Right atrium auricular region (tissue), 2 donors: ENCODE measurements around the gene ADAMTS9. TPM values are rescaled to one million over a fixed set of nuclear protein-coding genes. Genes with fewer than 3 reads are reported as not detected.

ENCODE experiments used
- DNase-seq: peaks from one replicate; pipeline ENCODE4 v3.0.0-alpha.2; 2019; ENCODE audit warnings: low spot score
- H3K27ac ChIP-seq, 2 donors: fragments of 200-600 bp; sonication (generic); 1 replicate in 1 of 2; 2 replicates in 1 of 2; pipeline ENCODE4 v1.5.1; 2016 to 2019
- H3K27me3 ChIP-seq, 2 donors: fragments of 200-600 bp; sonication (generic); one replicate each; pipeline versions ENCODE4 v1.5.1 to v1.6.0; 2017 to 2019
- H3K36me3 ChIP-seq: fragments of 200-600 bp; sonication (generic); one replicate; pipeline ENCODE4 v1.5.1; 2016
- H3K4me1 ChIP-seq, 2 donors: fragments of 200-600 bp; sonication (generic); one replicate each; pipeline versions ENCODE4 v1.5.1 to v1.6.0; 2017 to 2019
- H3K4me3 ChIP-seq, 2 donors: fragments of 200-600 bp; sonication (generic); 1 replicate in 1 of 2; 2 replicates in 1 of 2; pipeline ENCODE4 v1.5.1; 2017 to 2019; ENCODE audit warnings: mild to moderate bottlenecking in 1 of 2, moderate library complexity in 1 of 2
- H3K9me3 ChIP-seq, 2 donors: fragments of 200-600 bp; sonication (generic); one replicate each; pipeline ENCODE4 v1.5.1; 2019
- CTCF ChIP-seq, 2 donors: fragments of 200-600 bp; sonication (generic); IDR thresholded peaks; one replicate each; pipeline ENCODE4 v1.5.1; 2019; ENCODE audit warnings: antibody characterized with exemption in 2 of 2
- total RNA-seq, 2 donors: library from RNA; depleted of rRNA; stranded (reverse); fragments of >200 nt; gene quantifications; one replicate each; pipeline ENCODE4 v1.1.0, GENCODE V29; 2016

ADAMTS9 gene
- total RNA-seq, 2 donors from 2014 or later, result 20.2 to 21.0 TPM

DNA sequence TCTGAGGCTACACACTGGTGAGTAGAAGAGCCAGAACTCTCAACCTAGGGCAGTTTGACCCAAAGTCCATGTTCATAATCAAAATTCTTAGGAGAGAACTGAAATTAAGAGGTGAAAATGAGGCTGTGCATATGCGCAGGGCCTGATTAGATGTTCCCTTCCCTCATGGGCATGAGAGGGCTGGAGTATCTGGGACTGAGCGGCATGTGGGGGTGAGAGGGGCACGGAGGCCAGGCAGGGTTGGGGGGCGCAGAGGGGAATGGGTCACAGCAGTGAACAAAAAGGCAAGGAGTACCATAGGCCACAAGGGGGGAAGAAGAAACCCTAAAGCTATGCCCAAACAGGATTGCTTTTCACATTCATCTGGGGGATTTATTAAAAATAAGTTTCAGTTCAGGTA, 31.3 kb downstream of the ADAMTS9 start:
- H3K27ac ChIP-seq, result no peak overlapping the region
- DNase-seq, result no peak
- peaks cover 42% of the 10 kb centered on the region for H3K36me3 ChIP-seq
- H3K4me1 ChIP-seq, result peaks cover 0 to 6% of the 10 kb centered on the region in 2 donors
- no peak overlapping the region for H3K4me3 ChIP-seq
- H3K27me3 ChIP-seq, result no peaks in the 10 kb centered on the region
- no peaks in the 10 kb centered on the region for H3K9me3 ChIP-seq
- no peak for TF ChIP-seq CTCF (IDR thresholded peaks at IDR 0.05)

GRCh38 chr3:64655160-64655559, 32.6 kb downstream of the ADAMTS9 start:
- Histone ChIP-seq H3K36me3 (peaks cover 43% of the 10 kb centered on the region), H3K27me3 (no peaks in the 10 kb centered on the region), H3K27ac (no peak overlapping the region), H3K9me3 (no peaks in the 10 kb centered on the region), H3K4me3 (no peak overlapping the region), H3K4me1 (peaks cover 0 to 19% of the 10 kb centered on the region in 2 donors)
- DNase-seq, result no peak
- no peak for TF ChIP-seq CTCF (IDR thresholded peaks at IDR 0.05)

- DNase-seq, result no peak
- Histone ChIP-seq H3K4me3 (no peak overlapping the region), H3K27ac (no peak overlapping the region), H3K27me3 (no peaks in the 10 kb centered on the region), H3K4me1 (peaks cover 0 to 20% of the 10 kb centered on the region in 2 donors), H3K9me3 (no peaks in the 10 kb centered on the region), H3K36me3 (peaks cover 53% of the 10 kb centered on the region)
- TF ChIP-seq CTCF (IDR thresholded peaks at IDR 0.05), result no peak
These were observed 33.8 kb downstream of the ADAMTS9 start for GRCh38 chr3:64654013-64654412.

DNA sequence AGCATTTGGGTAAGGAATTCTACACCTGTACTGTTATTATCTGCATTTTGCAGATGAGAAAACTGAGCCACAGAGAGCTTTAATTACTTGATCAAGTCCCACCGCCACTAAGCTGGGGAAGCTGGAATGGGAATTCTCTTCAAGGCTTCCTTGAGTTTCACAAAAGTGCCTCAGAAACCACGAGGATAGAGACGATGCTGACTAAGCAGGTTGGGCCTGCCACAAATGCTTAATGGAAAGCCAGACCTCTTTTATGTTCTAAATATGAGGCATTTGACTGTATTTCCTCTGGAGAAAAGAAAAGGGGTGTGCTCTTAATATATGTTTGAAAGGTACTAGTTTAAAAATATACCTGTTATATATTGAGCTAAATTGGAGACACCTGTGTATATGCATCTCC, 34.7 kb downstream of the ADAMTS9 start:
- Histone ChIP-seq H3K9me3 (no peaks in the 10 kb centered on the region), H3K27ac (no peak overlapping the region)

GRCh38 chr3:64651741-64652241, 36.0 kb downstream of the ADAMTS9 start:
- no peak for DNase-seq
- Histone ChIP-seq H3K27ac (no peak overlapping the region), H3K4me3 (no peak overlapping the region), H3K36me3 (peaks cover 39% of the 10 kb centered on the region), H3K27me3 (no peaks in the 10 kb centered on the region), H3K9me3 (no peaks in the 10 kb centered on the region), H3K4me1 (peaks cover 0 to 20% of the 10 kb centered on the region in 2 donors)
- no peak for TF ChIP-seq CTCF (IDR thresholded peaks at IDR 0.05)

More for the DNA sequence above, 34.7 kb downstream of the ADAMTS9 start:
- Histone ChIP-seq H3K4me3 (no peak overlapping the region), H3K27me3 (no peaks in the 10 kb centered on the region), H3K36me3 (peaks cover 48% of the 10 kb centered on the region), H3K4me1 (peaks cover 0 to 20% of the 10 kb centered on the region in 2 donors)
- no peak for DNase-seq
- no peak for TF ChIP-seq CTCF (IDR thresholded peaks at IDR 0.05)

DNA sequence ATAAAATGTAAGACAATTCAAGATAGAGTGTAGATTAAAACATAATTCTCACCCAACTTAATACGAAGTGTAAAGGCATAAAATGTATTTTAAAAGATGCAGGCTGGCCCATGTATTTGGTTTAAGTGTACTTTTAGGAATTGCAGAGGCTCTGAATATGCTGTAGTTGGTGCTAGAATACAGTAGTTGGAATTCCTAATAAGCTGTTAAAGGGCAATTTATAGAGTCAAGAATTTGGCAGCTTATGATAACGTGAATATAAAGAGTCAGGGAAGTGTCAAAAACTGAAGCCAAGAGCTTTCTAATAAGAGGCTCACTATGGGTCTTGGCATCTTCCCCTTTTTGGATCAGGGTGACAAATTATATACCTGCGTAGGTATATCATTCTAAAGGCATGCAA, 36.5 kb downstream of the ADAMTS9 start:
- DNase-seq, result no peak
- no peak overlapping the region for H3K27ac ChIP-seq
- peaks cover 0 to 20% of the 10 kb centered on the region in 2 donors for H3K4me1 ChIP-seq
- H3K4me3 ChIP-seq, result no peak overlapping the region
- peaks cover 35% of the 10 kb centered on the region for H3K36me3 ChIP-seq
- no peaks in the 10 kb centered on the region for H3K9me3 ChIP-seq
- no peaks in the 10 kb centered on the region for H3K27me3 ChIP-seq
- peak in 1 of 2 donors; percentile 49 for TF ChIP-seq CTCF (IDR thresholded peaks at IDR 0.05)
